Activated naive CD4-positive, alpha-beta T cell treated with anti-CD3 and anti-CD28 coated beads, Interleukin-2, amount 50 U/mL, for 72 hours (primary cell): ENCODE data around the gene MUC6. TPM values are rescaled to one million over a fixed set of nuclear protein-coding genes. Genes with fewer than 3 reads are reported as not detected.

Source experiments
- ATAC-seq, 2 donors: fragments of 150-1000 bp; cut with Tn5 transposase; 2 replicates each; pipeline ENCODE4 v1.10.0; 2021; ENCODE audit warnings: mild to moderate bottlenecking in 2 of 2, moderate library complexity in 2 of 2
- DNase-seq, 2 donors: peaks; one replicate each; pipeline ENCODE4 v3.0.0; 2021 to 2022; ENCODE audit warnings: low spot score in 2 of 2
- H3K27ac Mint-ChIP-seq, 2 donors: one replicate each; pipeline ENCODE4 v1.8.0; 2022; ENCODE audit warnings: mild to moderate bottlenecking in 2 of 2, mixed read lengths in 2 of 2
- H3K36me3 Mint-ChIP-seq, 2 donors: one replicate each; pipeline ENCODE4 v1.8.0; 2022; ENCODE audit warnings: mixed read lengths in 2 of 2
- H3K9me3 Mint-ChIP-seq, 2 donors: one replicate each; pipeline ENCODE4 v1.8.0; 2022; ENCODE audit warnings: mixed read lengths in 2 of 2
- total RNA-seq, 2 donors: library from RNA; stranded (reverse); gene quantifications; one replicate each; pipeline ENCODE4 v1.2.3, GENCODE V29; 2022

Gene MUC6
- total RNA-seq, 2 donors from 2014 or later, result not detected

DNA sequence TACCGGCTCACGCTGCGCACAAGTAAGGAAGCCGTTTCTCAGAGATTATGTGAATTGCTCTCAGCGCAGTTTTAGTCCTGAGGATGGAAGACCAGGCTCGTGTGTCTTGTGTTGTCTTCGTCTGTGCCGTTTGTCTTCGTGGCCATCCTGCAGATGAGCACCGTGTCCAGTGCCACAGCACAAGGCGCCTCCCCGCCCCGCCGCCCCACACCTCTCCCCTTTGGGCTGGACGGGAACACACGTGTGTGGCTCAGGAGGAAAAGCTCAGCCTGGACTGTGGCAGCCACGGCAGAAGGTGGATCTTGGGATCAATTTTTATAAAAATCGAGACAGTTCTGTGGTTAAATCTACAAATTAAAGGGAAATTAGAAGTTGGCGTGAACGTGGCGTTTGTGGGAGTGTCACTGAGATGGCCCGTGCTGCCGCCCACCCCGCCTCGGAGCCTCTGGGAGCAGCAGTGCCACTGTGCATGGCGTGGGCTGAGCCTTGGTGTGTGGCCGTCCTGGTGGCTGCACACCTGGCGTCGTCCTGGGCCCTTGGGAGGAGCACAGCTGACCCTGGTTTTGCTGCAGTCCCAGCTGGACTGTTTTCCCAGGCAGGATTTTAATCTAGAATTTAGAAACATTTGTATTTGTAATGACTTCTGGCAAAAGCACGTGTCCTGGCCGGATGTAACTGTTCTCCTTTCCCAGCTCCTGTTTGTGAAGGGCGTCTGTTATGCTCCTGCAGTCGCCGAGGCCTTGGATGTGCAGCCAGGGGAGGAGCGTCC is 25.8 kb downstream of the MUC6 start:
- Mint-ChIP-seq H3K9me3 (no peaks in the 10 kb centered on the region), H3K27ac (peak overlapping the region in 1 of 2 donors; percentile 14), H3K36me3 (peaks cover 6 to 7% of the 10 kb centered on the region in 2 donors)
- DNase-seq (no peak), ATAC-seq (no peak)

DNA sequence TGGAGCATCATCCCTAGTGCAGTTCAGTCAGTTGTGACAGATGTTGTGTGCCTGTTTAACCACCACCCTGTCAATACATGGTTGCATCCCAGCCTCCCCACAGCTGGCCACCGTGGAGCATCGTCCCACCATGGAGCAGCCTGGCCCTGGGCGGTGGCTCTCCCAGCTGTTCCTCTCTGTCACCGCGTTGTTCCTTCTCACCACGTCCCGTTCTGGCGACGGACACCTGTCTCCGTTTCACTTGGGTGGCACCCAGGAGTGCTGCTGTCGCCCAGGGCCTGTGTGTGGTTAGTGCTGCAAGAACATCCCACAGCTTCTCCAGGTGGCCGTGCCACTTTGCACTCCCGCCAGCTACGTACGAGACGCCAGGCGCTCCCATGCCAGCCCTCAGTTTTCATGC is 26.5 kb downstream of the MUC6 start:
- H3K9me3 Mint-ChIP-seq, result no peaks in the 10 kb centered on the region
- DNase-seq (no peak), ATAC-seq (no peak)
- peaks cover 6 to 7% of the 10 kb centered on the region in 2 donors for H3K36me3 Mint-ChIP-seq
- no peak overlapping the region for H3K27ac Mint-ChIP-seq

DNA sequence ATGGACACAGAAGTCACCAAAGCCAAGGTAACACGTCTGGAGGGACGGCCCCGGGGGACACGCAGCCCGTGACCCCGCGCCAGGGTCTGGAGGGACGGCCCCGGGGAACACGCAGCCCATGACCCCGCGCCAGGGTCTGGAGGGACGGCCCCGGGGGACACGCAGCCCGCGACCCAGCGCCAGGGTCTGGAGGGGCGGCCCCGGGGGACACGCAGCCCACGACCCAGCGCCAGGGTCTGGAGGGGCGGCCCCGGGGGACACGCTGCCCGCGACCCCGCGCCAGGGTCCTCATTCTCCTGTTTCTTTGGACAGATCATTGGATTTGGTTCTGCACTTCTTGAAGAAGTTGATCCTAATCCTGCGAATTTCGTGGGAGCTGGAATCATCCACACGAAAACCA is 27.1 kb downstream of the MUC6 start:
- no peak overlapping the region for H3K27ac Mint-ChIP-seq
- no peaks in the 10 kb centered on the region for H3K9me3 Mint-ChIP-seq
- DNase-seq (no peak), ATAC-seq (no peak)
- H3K36me3 Mint-ChIP-seq, result peaks cover 6 to 7% of the 10 kb centered on the region in 2 donors

DNA sequence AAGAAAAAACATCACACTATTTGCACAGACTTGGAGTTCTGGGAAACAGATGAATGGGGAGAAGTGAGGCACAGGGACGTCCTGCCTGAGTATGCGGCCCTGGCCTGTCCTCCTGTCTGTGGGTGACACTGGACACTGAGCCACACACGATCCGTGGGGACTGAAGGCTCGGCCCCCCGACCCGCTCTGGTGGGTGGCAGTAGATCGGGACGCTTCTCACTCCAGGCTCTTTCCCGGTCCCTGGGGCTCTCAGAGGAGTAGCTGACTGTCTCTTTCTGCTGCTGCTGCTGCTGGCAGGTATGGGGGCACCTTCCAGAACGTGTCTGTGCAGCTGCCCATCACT is 27.7 kb downstream of the MUC6 start:
- Mint-ChIP-seq H3K27ac (no peak overlapping the region), H3K9me3 (no peaks in the 10 kb centered on the region), H3K36me3 (peaks cover 6 to 7% of the 10 kb centered on the region in 2 donors)
- ATAC-seq (no peak), DNase-seq (no peak)

DNA sequence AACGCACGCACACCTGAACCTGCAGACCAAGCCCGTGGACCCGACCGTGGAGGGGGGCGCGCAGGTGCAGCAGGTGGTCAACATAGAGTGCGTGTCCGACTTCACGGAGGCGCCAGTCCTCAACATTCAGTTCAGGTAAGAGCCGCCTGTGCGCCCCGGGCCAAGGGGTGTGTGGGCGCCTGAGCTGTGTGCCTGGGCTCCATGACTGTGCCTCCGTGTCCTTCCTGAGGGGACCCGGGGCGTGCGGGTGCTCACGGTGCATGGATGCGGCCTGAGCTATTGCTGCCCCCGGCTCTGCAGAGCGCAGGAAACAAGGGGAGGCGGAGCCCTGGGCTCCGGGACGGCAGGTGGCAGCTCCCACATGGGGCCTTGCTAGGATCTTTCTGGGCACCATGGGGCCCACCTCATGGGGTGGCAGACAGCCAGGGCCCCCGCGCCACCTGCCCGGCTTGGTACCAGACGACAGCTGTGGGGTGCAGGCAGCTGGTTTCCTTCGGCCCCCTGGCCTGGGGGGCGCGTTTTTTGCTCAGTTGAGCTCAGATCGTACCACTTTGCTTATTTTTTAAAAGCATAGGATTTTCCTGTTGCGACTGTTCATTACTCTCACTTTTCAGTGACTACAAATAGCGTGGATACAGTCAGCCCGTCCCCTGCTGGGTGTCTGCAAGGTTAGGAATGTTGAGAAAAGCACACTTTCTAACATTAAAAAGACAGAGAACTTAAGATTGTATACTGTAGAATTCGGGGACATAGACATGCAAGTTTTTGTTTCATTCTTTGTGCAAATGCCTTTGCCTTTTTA is 28.3 kb downstream of the MUC6 start:
- no peak for ATAC-seq
- no peak for DNase-seq
- no peaks in the 10 kb centered on the region for H3K9me3 Mint-ChIP-seq
- no peak overlapping the region for H3K27ac Mint-ChIP-seq
- H3K36me3 Mint-ChIP-seq, result peaks cover 6 to 7% of the 10 kb centered on the region in 2 donors

DNA sequence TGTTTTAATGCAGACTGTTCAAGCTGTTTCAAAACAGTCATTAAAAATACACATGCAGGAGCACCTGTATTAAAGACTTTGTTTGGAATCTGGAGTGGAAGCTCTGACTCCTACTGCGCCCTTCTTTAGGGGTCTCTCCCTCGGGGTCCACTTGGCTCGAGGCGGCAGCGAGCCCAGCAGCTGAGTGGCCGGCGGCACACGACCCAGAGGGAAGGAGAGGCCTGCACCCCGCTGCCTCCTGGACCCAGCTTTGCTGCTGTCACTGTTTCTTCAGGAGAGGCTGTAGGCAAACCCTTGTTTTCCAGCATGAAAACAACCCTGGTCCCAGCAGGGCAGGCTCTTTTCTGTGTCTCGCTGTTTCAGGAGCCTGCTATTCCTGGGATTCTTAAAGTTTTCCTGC is 29.2 kb downstream of the MUC6 start:
- ATAC-seq, result no peak
- Mint-ChIP-seq H3K27ac (no peak overlapping the region), H3K36me3 (peaks cover 6 to 7% of the 10 kb centered on the region in 2 donors), H3K9me3 (no peaks in the 10 kb centered on the region)
- no peak for DNase-seq

DNA sequence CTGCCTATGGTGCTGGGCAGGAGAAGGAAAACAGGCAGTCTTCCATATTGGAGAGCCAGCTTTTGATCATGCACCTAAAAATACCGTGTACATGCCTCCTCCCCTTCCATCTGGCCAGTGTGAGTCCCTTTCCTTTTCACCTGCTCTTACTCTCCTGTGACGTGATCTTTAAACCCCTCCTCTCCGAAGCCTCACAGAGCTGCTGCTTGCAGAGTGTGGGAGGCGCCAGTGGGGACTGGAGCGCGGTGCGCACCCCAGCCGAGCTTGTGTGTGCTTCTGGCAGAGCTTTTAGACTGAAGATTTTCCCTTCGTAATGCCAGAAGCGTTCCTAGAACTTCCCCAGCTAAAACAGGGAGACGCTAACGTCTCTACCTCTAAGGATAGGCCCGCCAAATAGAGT is 29.8 kb downstream of the MUC6 start:
- Mint-ChIP-seq H3K36me3 (peaks cover 6 to 9% of the 10 kb centered on the region in 2 donors), H3K9me3 (no peaks in the 10 kb centered on the region), H3K27ac (no peak overlapping the region)
- DNase-seq (no peak), ATAC-seq (no peak)

DNA sequence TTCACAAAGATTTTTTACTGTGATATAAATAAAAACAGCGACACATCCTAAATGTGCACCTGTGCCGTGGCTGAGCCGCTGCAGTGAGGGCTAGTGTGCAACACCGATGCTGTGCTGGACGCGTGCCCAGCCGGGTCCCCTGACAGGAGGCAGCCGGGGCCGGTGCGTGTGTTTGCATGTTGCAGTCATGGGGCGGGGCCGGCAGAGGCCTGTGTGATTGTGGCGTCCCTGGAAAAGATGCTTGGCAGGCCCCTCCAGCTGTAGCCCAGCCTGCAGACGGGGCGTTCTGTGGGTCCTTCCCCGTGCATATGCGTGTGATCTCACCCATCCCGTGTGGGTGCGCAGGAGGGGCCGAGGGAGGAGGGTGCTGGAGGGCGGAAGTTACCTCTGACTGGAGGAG is 30.6 kb downstream of the MUC6 start:
- no peaks in the 10 kb centered on the region for H3K9me3 Mint-ChIP-seq
- H3K27ac Mint-ChIP-seq, result no peak overlapping the region
- DNase-seq, result no peak
- H3K36me3 Mint-ChIP-seq, result peaks cover 6 to 16% of the 10 kb centered on the region in 2 donors
- no peak for ATAC-seq

DNA sequence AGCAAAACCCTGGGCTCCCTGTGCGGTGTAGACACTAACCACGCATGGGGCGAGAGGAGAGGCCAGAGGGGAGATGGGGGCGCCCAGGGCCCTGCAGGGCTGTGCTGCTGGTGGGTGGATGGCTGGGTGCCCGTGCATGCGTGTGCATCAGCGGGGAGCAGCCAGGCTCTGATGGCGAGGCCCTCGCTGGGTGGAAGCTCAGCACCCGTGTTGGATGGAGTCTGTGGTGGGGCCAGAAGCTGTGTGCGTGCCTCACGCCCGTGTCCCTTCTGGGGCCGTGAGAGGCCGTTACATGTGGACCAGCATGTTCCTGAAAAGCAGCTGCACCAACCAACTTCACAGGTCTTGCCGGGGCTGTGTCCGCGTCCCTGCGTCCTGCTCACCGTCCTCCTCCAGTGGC is 33.4 kb downstream of the MUC6 start:
- ATAC-seq (no peak), DNase-seq (no peak)
- Mint-ChIP-seq H3K9me3 (no peaks in the 10 kb centered on the region), H3K36me3 (peaks cover 0 to 13% of the 10 kb centered on the region in 2 donors), H3K27ac (peak overlapping the region in 1 of 2 donors; percentile 75)

DNA sequence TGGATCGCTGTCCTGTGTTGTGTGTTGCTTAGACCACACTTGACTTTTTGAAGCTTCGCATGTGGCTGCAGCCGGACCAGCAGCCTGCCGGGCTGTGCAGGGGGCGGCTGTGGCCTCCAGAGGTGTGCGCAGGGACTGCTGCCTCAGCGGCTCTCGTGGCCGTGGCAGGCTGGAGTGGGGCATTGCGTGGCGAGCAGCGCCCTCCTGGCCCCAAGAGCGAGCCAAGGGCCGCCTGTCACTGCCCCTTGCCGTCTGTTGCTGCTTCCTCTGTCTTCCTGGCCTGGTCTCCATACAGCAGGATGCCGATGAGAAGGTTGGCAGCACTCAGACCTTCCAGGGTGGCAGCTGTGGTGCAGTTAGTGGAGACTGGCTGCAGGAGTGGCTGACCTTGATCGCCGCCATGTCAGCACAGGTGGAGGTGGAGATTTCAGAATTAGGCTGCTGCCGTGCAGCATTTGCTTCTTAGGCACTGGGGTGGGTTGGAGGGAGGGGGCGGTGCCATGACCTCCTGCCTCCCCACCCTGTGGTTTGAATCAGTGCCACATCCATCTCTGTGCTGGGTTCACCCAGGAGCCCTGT is 34.0 kb downstream of the MUC6 start:
- no peak for ATAC-seq
- peaks cover 0 to 13% of the 10 kb centered on the region in 2 donors for H3K36me3 Mint-ChIP-seq
- DNase-seq, result no peak
- no peak overlapping the region for H3K27ac Mint-ChIP-seq
- no peaks in the 10 kb centered on the region for H3K9me3 Mint-ChIP-seq

DNA sequence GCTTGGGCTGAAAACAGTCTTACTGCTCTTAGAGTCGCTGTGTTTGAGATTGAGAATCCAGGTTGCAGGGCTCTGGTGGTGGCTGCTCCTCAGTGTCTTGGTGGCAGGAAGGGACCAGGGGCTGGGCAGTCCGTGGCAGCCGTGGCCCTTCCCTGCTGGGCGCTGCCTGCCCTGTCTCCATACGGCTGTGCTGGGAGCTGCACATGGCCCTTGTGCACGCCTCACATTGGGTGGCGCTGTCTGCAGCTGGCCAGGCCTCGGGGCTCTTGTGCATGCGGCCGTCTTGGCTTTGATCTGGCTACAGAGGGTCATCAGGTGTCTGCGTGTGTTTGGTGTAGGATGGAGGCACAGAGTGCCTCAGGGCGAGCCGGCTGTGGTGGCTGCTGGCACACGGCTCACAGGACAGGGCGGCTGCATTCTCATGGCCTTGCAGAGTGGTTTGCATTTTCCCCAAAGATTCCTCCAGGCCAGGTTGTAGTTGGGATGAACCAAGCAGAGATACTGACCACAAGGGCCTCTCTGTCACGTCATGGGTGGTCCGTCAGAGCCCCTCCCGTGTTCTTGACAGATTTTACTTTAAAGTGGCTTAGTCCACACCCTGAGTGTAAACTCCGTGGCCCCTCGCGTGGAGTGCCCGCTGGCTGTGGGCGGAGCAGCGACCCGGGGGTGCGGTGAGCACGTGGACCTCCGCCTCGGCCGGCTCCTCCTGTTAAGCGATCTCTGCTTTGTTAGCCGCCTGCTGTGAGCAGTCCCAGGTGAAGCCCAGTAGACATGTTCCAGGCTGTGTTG is 34.7 kb downstream of the MUC6 start:
- Mint-ChIP-seq H3K27ac (peak overlapping the region in 1 of 2 donors; percentile 76), H3K36me3 (peaks cover 0 to 13% of the 10 kb centered on the region in 2 donors), H3K9me3 (no peaks in the 10 kb centered on the region)
- DNase-seq (no peak), ATAC-seq (no peak)

DNA sequence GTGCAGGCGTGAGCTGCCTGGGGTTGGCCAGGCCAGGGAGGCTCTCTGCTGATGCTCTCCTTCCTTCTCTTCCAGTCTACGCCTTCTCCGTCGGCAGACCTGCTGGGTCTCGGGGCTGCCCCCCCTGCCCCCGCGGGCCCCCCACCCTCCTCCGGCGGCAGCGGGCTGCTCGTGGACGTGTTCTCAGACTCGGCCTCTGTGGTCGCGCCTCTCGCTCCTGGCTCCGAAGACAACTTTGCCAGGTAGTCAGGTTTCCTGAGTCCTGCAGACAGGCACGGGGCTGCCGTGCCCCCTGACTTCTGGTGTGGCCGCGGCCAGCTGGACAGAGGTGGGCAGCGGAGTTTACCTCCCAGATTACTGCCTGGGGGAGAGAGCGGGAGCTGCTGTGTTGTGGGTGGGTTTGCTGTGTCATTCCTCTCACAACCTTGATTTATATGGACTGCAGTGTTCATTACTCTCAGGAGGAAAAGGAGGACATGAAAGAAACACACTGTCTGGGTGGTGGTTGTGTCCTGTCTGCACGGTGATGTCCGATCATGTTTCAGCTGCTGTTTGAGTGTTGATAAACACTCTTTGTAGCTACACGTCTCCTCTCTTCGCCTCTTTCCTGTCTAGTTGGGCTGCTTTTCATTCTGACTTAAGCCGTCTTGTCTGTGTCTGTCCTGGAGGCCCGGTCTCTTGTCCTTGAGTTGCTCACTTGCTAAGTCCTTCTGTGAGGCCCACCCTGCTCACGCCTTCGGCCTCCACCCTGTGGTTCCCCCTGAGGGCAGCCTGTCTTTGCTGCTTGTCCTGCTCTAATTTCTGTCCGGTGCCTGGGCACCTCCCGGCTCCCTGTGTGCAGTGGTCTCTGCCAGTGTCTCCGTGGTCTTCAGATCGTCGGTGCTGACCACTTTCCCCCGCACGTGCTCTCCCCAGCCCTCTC is 35.9 kb downstream of the MUC6 start:
- Mint-ChIP-seq H3K27ac (peak overlapping the region; percentile 76 to 89), H3K9me3 (no peaks in the 10 kb centered on the region), H3K36me3 (peaks cover 4 to 13% of the 10 kb centered on the region in 2 donors)
- ATAC-seq (no peak), DNase-seq (no peak)

DNA sequence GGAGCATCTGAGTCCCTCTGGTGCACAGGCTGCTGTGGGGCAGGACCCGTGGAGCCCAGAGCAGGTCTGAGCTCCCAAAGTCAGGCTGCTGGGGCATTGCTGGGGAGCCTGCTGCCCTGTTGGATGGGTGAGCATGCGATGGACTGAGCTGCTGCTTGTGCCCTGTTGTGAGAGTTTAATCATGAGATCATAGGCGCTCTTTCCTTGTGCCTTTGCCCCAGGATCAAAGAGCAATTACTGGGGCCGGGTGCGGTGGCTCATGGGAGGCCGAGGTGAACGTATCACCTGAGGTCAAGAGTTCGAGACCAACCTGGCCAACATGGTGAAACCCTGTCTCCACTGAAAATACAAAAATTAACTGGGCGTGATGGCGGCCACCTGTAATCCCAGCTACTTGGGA is 37.5 kb downstream of the MUC6 start:
- no peak for ATAC-seq
- Mint-ChIP-seq H3K27ac (no peak overlapping the region), H3K36me3 (peaks cover 5 to 17% of the 10 kb centered on the region in 2 donors), H3K9me3 (no peaks in the 10 kb centered on the region)
- no peak for DNase-seq

DNA sequence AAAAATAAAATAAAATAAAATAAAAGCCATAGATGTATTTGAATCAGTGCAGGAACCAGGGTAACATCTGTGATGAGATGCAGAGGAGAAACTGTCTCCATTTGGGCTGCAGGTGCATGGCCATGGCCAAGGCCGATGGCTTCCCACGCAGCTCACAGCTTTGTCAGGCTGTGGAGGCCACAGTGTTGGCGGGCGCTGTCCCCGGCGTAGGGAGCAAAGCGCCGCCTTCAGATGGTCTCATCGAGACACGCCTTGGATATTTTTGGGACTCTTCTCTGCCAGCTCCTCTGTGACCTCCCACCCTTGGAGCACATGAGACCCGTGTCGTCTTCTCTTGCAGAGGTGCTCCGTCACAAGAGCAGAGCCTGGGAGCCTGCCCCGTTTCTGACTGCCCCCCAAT is 38.6 kb downstream of the MUC6 start:
- Mint-ChIP-seq H3K27ac (no peak overlapping the region), H3K36me3 (peaks cover 5 to 17% of the 10 kb centered on the region in 2 donors), H3K9me3 (no peaks in the 10 kb centered on the region)
- DNase-seq, result no peak
- no peak for ATAC-seq

DNA sequence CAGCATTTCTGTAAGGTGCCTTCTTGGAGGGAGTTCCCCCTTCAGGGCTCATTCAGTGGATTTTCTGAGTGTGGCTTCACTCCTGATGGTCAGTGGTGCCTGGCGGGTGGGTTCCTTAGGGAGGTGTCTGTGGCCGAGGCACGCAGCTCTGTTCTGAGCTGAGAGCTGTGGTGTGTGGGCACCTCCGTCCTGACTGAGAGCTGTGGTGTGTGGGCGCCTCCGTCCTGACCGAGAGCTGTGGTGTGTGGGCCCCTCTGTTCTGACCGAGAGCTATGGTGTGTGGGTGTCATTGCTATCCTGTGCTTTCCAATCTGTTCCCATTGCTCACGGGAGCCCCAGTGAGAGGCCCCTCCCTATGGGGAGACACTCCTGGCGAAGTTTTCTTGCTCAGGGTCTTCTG is 39.8 kb downstream of the MUC6 start:
- DNase-seq, result no peak
- no peak for ATAC-seq
- Mint-ChIP-seq H3K27ac (peak overlapping the region; percentile 30 to 79), H3K36me3 (peaks cover 5 to 15% of the 10 kb centered on the region in 2 donors), H3K9me3 (no peaks in the 10 kb centered on the region)
